ENCODE results near the gene RPTOR. TPM values are rescaled to one million over a fixed set of nuclear protein-coding genes. Genes with fewer than 3 reads are reported as not detected.
"Not testable (repeated sequence)": the region's sequence is repeated elsewhere in the genome, so short reads cannot be mapped to it uniquely, and the experiment has no call there.

Gene RPTOR
- total RNA-seq, 3 donors from 2014 or later = 21.4 to 27.5 (median 23.6) TPM

GRCh38 chr17:80625627-80626026, 81.0 kb downstream of the RPTOR start:
- no peak for DNase-seq (ENCODE audit: low spot score in 2 of 2)
- no peaks in the 10 kb centered on the region for H3K4me1 ChIP-seq
- no peak for TF ChIP-seq CTCF (IDR thresholded peaks at IDR 0.05)
- TF ChIP-seq POLR2A (IDR thresholded peaks at IDR 0.05) = no peak
- TF ChIP-seq POLR2AphosphoS5 (IDR thresholded peaks at IDR 0.05) = no peak
- H3K9me3 ChIP-seq = no peaks in the 10 kb centered on the region
- no peaks in the 10 kb centered on the region for H3K36me3 ChIP-seq
- no peak overlapping the region for H3K27ac ChIP-seq
- no peak overlapping the region for H3K4me3 ChIP-seq
- no peaks in the 10 kb centered on the region for H3K27me3 ChIP-seq
- intact Hi-C loops (cut with DNase I; ENCODE audit: low total_unique reads) = no loop called here

- H3K27ac ChIP-seq; H3K9me3 ChIP-seq; DNase-seq (ENCODE audit: low spot score in 2 of 2); H3K27me3 ChIP-seq; H3K4me1 ChIP-seq; H3K36me3 ChIP-seq; intact Hi-C loops (cut with DNase I; ENCODE audit: low total_unique reads); H3K4me3 ChIP-seq: not testable (repeated sequence)
Measured at GRCh38 chr17:80628881-80629280, 84.2 kb downstream of the RPTOR start.

- no peak overlapping the region for H3K4me3 ChIP-seq
- H3K27me3 ChIP-seq = no peaks in the 10 kb centered on the region
- no peak for TF ChIP-seq POLR2AphosphoS5 (IDR thresholded peaks at IDR 0.05)
- TF ChIP-seq POLR2A (IDR thresholded peaks at IDR 0.05) = no peak
- TF ChIP-seq CTCF (IDR thresholded peaks at IDR 0.05) = no peak
- intact Hi-C loops (cut with DNase I; ENCODE audit: low total_unique reads) = loop anchor here (10.0 kb wide), 1 partner anchor 1855 kb away; no protein-coding TSS in a partner anchor
- no peaks in the 10 kb centered on the region for H3K36me3 ChIP-seq
- no peaks in the 10 kb centered on the region for H3K9me3 ChIP-seq
- DNase-seq (ENCODE audit: low spot score in 2 of 2) = no peak
- no peaks in the 10 kb centered on the region for H3K4me1 ChIP-seq
- H3K27ac ChIP-seq = no peak overlapping the region
Measured at GRCh38 chr17:80629298-80630028, 84.8 kb downstream of the RPTOR start.

- Histone ChIP-seq H3K27me3 (no peaks in the 10 kb centered on the region), H3K4me1 (no peaks in the 10 kb centered on the region), H3K4me3 (no peak overlapping the region), H3K27ac (no peak overlapping the region), H3K36me3 (no peaks in the 10 kb centered on the region), H3K9me3 (no peaks in the 10 kb centered on the region)
- TF ChIP-seq POLR2A (IDR thresholded peaks at IDR 0.05) = no peak
- TF ChIP-seq POLR2AphosphoS5 (IDR thresholded peaks at IDR 0.05) = no peak
- no peak for DNase-seq (ENCODE audit: low spot score in 2 of 2)
- intact Hi-C loops (cut with DNase I; ENCODE audit: low total_unique reads) = loop anchor here (10.0 kb wide), 1 partner anchor 1854 kb away; no protein-coding TSS in a partner anchor
Measured at GRCh38 chr17:80630560-80631120, 86.0 kb downstream of the RPTOR start.

- DNase-seq (ENCODE audit: low spot score in 2 of 2) = no peak
- TF ChIP-seq CTCF (IDR thresholded peaks at IDR 0.05) = no peak
- no peak for TF ChIP-seq POLR2AphosphoS5 (IDR thresholded peaks at IDR 0.05)
- no peak for TF ChIP-seq POLR2A (IDR thresholded peaks at IDR 0.05)
- no peaks in the 10 kb centered on the region for H3K9me3 ChIP-seq
- intact Hi-C loops (cut with DNase I; ENCODE audit: low total_unique reads) = loop anchor here (10.0 kb wide), 1 partner anchor 1853 kb away; no protein-coding TSS in a partner anchor
- H3K36me3 ChIP-seq = no peaks in the 10 kb centered on the region
- no peaks in the 10 kb centered on the region for H3K4me1 ChIP-seq
- H3K4me3 ChIP-seq = no peak overlapping the region
- H3K27ac ChIP-seq = no peak overlapping the region
- no peaks in the 10 kb centered on the region for H3K27me3 ChIP-seq
Measured at GRCh38 chr17:80631142-80632045, 86.8 kb downstream of the RPTOR start.
